CD4-positive, alpha-beta T cell treated with Interleukin-4 for 4 hours (primary cell): Measurements from ENCODE around the gene LIMK2.
A peak's percentile ranks its signal among the peaks of the same experiment; 100 is the strongest.
"Not testable (repeated sequence)": the region's sequence is repeated elsewhere in the genome, so short reads cannot be mapped to it uniquely, and the experiment has no call there.

Source experiments
- DNase-seq: peaks from one replicate; pipeline ENCODE4 v3.0.0-alpha.2; 2020

Gene LIMK2

GRCh38 chr22:31211862-31212730 lies at the start of gene LIMK2:
Gene LIMK2, plus strand, starts transcription at chr22:31212298. Its CDS starts 111 bp downstream, at chr22:31212409.
- DNase-seq = peak; percentile 93

DNA sequence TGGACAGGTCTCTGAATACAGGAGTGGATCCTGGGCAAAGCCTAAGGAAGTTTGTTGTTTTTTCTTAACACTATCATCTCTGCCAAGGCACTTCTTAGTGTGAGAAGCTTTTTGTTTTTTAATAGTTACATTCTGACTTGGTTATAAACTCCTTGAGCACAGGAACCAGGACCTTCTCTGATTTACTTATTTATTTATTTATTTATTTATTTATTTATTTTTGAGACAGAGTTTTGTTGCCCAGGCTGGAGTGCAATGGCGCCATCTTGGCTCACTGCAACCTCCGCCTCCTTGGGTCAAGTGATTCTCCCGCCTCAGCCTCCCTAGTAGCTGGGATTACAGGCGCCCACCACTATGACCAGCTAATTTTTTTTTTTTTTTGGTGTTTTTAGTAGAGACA lies 41.1 kb upstream of the LIMK2 start:
- DNase-seq = no peak

DNA sequence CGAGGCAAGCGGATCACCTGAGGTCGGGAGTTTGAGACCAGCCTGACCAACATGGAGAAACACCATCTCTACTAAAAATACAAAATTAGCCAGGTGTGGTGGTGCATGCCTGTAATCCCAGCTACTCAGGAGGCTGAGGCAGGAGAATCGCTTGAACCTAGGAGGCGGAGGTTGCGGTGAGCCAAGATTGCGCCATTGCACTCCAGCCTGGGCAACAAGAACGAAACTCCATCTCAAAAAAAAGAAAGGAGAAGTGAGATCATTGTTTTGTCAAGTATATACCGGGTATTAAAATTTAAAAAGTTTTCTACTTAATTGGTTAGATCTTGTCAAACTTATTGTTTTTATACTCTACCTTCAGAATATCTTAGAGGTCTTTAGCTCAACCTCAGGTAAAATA lies 40.4 kb upstream of the LIMK2 start:
- DNase-seq = not testable (repeated sequence)

- no peak for DNase-seq
Observed at GRCh38 chr22:31173386-31174145, 38.5 kb upstream of the LIMK2 start.

DNA sequence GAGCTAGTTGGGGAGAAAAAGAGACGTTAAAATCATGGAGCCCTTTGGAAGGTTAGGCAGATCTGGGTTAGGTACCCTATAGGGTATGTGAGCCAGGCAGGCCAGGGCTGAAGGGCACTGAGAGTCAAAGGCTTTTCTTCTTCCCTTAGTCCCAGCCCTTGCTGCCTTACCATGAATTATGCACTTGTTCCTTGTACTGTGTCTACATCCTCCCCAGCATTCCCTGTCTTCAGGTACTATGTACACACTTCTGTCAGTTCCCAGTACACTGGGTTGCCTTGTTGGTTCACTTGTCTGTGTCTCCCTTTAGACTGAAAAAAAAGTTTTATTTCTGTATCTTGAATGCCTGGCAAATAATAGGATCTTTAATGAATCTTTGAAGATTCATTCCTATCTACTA lies 35.2 kb upstream of the LIMK2 start:
- no peak for DNase-seq

GRCh38 chr22:31177420-31178162 lies 34.5 kb upstream of the LIMK2 start:
- DNase-seq = no peak

GRCh38 chr22:31178859-31179258 lies 33.2 kb upstream of the LIMK2 start:
- no peak for DNase-seq

DNA sequence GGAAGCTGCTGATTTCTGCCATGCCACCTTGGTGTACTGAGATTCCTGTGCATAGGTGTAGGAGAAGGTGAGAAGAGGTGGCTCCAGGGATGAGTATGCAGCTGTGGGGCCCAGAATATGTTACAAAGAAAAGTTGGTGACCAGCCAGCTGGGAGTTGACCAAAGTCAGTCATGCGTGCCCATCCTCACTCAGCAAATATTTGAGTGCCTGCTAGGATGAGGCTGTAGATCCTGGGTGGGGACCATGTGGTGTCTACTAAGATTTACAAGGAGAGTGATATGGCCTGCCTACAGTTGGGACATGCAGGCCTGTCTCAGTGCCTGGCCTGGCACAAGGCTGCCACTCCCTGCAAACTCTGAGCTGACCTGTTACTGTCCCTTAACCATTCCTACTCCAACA lies 32.8 kb upstream of the LIMK2 start:
- no peak for DNase-seq

GRCh38 chr22:31184015-31184414 lies 28.1 kb upstream of the LIMK2 start:
- DNase-seq = no peak

- DNase-seq = no peak
Observed at GRCh38 chr22:31185056-31185455, 27.0 kb upstream of the LIMK2 start.

DNA sequence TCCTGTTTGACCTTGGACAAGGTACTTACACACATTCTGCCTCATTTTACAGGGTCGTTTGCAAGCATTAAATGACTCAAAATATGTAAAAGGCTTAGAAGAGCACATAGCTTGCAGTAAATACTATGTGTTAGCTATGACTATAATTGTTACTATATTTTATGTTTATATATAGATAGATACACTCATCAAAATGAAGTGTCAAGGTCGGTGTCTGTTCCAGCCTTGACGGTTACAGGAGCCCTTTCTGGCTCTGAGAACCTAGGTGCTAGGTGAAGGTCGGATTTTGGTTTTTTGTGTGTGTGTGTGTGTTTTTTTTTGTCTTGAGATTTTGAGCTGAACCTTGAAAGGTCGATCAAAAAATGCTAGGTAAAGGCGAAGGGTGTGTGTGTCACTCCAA lies 24.5 kb upstream of the LIMK2 start:
- DNase-seq = no peak

DNA sequence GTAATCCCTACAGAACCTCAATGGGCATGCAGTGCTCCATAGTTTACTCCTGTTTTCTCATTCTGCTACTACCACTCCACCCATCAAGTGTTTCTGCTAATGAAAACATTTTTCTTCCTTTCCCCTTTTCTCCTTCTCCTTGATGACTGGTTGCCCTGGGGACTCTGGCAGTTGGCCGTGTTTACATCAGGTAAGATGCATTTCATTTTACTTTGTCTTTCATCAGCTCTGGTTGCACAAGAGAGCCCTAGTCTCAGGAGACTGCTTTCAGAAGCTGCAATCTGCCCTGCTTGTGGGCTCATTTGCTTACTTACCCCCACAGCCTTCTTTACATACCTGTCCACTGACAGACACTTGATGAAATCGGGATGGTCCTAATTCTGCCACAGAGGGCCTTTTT lies 19.6 kb upstream of the LIMK2 start:
- DNase-seq = no peak

- no peak for DNase-seq
Observed at GRCh38 chr22:31193092-31193491, 19.0 kb upstream of the LIMK2 start.

GRCh38 chr22:31194681-31195080 lies 17.4 kb upstream of the LIMK2 start:
- DNase-seq = not testable (repeated sequence)

GRCh38 chr22:31199187-31199586 lies 12.9 kb upstream of the LIMK2 start:
- DNase-seq = no peak

- not testable (repeated sequence) for DNase-seq
Observed at GRCh38 chr22:31204352-31204984, 7.6 kb upstream of the LIMK2 start.

DNA sequence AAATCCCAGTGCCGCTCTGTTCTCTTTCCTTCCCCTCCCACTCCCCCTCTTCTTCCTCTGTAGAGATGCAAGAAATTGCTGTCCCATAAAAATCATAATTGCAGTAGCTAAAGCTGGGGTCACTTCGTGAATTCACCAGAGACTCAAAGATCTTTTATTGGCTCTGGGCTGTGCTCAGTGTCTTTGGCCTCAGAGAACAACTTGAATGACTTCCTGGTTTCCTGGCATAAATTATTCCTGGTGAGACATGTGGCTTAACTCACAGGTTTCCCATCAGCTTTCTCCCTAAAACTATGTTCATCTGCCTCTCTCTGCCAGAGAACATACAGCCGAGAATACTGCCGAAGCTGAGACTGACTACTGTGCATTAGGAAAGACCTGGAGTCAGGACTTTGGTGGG lies 7.0 kb upstream of the LIMK2 start:
- not testable (repeated sequence) for DNase-seq

- not testable (repeated sequence) for DNase-seq
Observed at GRCh38 chr22:31206460-31206859, 5.6 kb upstream of the LIMK2 start.

GRCh38 chr22:31206896-31207687 lies 5.0 kb upstream of the LIMK2 start:
- no peak for DNase-seq

GRCh38 chr22:31210556-31211421 lies 1.3 kb upstream of the LIMK2 start:
- DNase-seq = peak; percentile 38

- DNase-seq = no peak
Observed at GRCh38 chr22:31211482-31211861, 626 bp upstream of the LIMK2 start.
